NCI-H460 (cell line): ENCODE measurements around the gene ACSL3. TPM values are rescaled to one million over a fixed set of nuclear protein-coding genes. Genes with fewer than 3 reads are reported as not detected.
"Not testable (repeated sequence)": the region's sequence is repeated elsewhere in the genome, so short reads cannot be mapped to it uniquely, and the experiment has no call there.

Experiments
- DNase-seq: peaks from one replicate; pipeline ENCODE4 v3.0.0-alpha.2; 2016; ENCODE audit warnings: low read depth; ENCODE audit errors: extremely low read depth
- total RNA-seq: library from RNA; depleted of rRNA; stranded (reverse); fragments of >200 nt; shearing (Covaris generic); gene quantifications from 2 replicates; pipeline ENCODE4 v1.2.3, GENCODE V29; 2014

The ACSL3 gene
- total RNA-seq, 1 experiment from 2014 or later: 165 TPM

- no peak for DNase-seq
Measured at GRCh38 chr2:222963641-222964040, 102.8 kb downstream of the ACSL3 start.

- no peak for DNase-seq
Measured at GRCh38 chr2:222964376-222965031, 103.7 kb downstream of the ACSL3 start.

- no peak for DNase-seq
Measured at GRCh38 chr2:222965555-222965954, 104.7 kb downstream of the ACSL3 start.

- no peak for DNase-seq
Measured at GRCh38 chr2:222968550-222969155, 107.8 kb downstream of the ACSL3 start.

GRCh38 chr2:222969491-222969890, 108.7 kb downstream of the ACSL3 start:
- no peak for DNase-seq

- no peak for DNase-seq
Measured at GRCh38 chr2:222972420-222972819, 111.6 kb downstream of the ACSL3 start.

GRCh38 chr2:222973237-222973636, 112.4 kb downstream of the ACSL3 start:
- DNase-seq: no peak

GRCh38 chr2:222973733-222974132, 112.9 kb downstream of the ACSL3 start:
- no peak for DNase-seq

GRCh38 chr2:222976521-222977061, 115.8 kb downstream of the ACSL3 start:
- DNase-seq: no peak

- no peak for DNase-seq
Measured at GRCh38 chr2:222977121-222977520, 116.3 kb downstream of the ACSL3 start.

GRCh38 chr2:222978850-222979249, 118.0 kb downstream of the ACSL3 start:
- no peak for DNase-seq

- no peak for DNase-seq
Measured at GRCh38 chr2:222979484-222979883, 118.6 kb downstream of the ACSL3 start.

GRCh38 chr2:222982010-222982908, 121.4 kb downstream of the ACSL3 start:
- DNase-seq: peak; percentile 96

- DNase-seq: no peak
Measured at GRCh38 chr2:222982909-222983265, 122.1 kb downstream of the ACSL3 start.

- DNase-seq: no peak
Measured at GRCh38 chr2:222984908-222985307, 124.1 kb downstream of the ACSL3 start.

- DNase-seq: no peak
Measured at GRCh38 chr2:222989431-222989830, 128.6 kb downstream of the ACSL3 start.

GRCh38 chr2:222990206-222990605, 129.4 kb downstream of the ACSL3 start:
- not testable (repeated sequence) for DNase-seq

GRCh38 chr2:222992137-222992536, 131.3 kb downstream of the ACSL3 start:
- DNase-seq: no peak
